Sigmoid colon (tissue), 4 donors: ENCODE results near the gene MYO5A.

ENCODE experiments used
- EP300 ChIP-seq, 4 donors: sonication (generic); formaldehyde crosslinking; IDR thresholded peaks; one replicate each; pipeline ENCODE4 v1.6.1; 2017; ENCODE audit warnings: antibody characterized with exemption in 4 of 4
- POLR2A ChIP-seq, 2 donors: fragments of 450-650 bp; IDR thresholded peaks; one replicate each; pipeline ENCODE4 v1.6.1; 2016; ENCODE audit warnings: antibody characterized with exemption in 2 of 2, mild to moderate bottlenecking in 2 of 2, moderate library complexity in 2 of 2
- POLR2AphosphoS5 ChIP-seq, 4 donors: sonication (generic); formaldehyde crosslinking; IDR thresholded peaks; one replicate each; pipeline ENCODE4 v1.6.1; 2017; ENCODE audit warnings: antibody characterized with exemption in 4 of 4
- TF ChIP-seq, protein P1 (sequence below), 4 experiments: fragments of 450-650 bp in 3 of 4; fragments of 200-600 bp in 1 of 4; IDR thresholded peaks; one replicate each; pipeline ENCODE4 v1.5.1; 2016 to 2019; ENCODE audit warnings: antibody characterized with exemption in 4 of 4, mild to moderate bottlenecking in 3 of 4, moderate library complexity in 2 of 4

DNA sequence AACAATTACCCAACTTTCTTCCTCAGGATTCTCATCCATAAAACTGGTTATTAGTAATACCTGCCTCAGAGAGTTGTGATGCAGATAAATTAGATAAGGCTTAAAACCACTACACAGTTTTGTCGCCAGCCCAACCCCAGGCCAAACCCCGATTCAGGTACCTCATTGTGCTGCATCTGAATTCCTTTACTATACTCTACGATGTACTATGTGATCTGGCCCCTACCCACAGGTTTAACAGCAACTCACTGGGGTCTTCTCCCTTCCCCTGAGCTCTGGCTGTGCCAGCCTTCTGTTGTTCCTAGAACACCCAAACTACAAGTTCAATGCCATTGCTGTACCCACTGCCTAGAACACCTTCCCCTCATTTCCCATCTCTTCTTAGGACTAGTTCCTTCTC is 64.6 kb downstream of the MYO5A start:
- TF ChIP-seq, protein P1, sequence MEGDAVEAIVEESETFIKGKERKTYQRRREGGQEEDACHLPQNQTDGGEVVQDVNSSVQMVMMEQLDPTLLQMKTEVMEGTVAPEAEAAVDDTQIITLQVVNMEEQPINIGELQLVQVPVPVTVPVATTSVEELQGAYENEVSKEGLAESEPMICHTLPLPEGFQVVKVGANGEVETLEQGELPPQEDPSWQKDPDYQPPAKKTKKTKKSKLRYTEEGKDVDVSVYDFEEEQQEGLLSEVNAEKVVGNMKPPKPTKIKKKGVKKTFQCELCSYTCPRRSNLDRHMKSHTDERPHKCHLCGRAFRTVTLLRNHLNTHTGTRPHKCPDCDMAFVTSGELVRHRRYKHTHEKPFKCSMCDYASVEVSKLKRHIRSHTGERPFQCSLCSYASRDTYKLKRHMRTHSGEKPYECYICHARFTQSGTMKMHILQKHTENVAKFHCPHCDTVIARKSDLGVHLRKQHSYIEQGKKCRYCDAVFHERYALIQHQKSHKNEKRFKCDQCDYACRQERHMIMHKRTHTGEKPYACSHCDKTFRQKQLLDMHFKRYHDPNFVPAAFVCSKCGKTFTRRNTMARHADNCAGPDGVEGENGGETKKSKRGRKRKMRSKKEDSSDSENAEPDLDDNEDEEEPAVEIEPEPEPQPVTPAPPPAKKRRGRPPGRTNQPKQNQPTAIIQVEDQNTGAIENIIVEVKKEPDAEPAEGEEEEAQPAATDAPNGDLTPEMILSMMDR (IDR thresholded peaks at IDR 0.05): no peak
- TF ChIP-seq POLR2A (IDR thresholded peaks at IDR 0.05) (no peak), EP300 (IDR thresholded peaks at IDR 0.05) (no peak), POLR2AphosphoS5 (IDR thresholded peaks at IDR 0.05) (no peak)
